Retinal pigment epithelial cell (primary cell): ENCODE data around the gene CEP164.
"Not testable (repeated sequence)": the region's sequence is repeated elsewhere in the genome, so short reads cannot be mapped to it uniquely, and the experiment has no call there.

Experiments
- DNase-seq: peaks from one replicate; pipeline ENCODE4 v3.0.0-alpha.2; 2010; ENCODE audit warnings: low read depth
- H3K4me3 ChIP-seq: 2 replicates; pipeline ENCODE4 v1.5.1; 2011; ENCODE audit warnings: mild to moderate bottlenecking, low read length, control low read depth, moderate library complexity
- CTCF ChIP-seq: conservative IDR thresholded peaks from 2 replicates; pipeline ENCODE4 v1.5.1; 2011; ENCODE audit warnings: low read depth, low read length, control low read depth, inconsistent platforms

Gene CEP164

DNA sequence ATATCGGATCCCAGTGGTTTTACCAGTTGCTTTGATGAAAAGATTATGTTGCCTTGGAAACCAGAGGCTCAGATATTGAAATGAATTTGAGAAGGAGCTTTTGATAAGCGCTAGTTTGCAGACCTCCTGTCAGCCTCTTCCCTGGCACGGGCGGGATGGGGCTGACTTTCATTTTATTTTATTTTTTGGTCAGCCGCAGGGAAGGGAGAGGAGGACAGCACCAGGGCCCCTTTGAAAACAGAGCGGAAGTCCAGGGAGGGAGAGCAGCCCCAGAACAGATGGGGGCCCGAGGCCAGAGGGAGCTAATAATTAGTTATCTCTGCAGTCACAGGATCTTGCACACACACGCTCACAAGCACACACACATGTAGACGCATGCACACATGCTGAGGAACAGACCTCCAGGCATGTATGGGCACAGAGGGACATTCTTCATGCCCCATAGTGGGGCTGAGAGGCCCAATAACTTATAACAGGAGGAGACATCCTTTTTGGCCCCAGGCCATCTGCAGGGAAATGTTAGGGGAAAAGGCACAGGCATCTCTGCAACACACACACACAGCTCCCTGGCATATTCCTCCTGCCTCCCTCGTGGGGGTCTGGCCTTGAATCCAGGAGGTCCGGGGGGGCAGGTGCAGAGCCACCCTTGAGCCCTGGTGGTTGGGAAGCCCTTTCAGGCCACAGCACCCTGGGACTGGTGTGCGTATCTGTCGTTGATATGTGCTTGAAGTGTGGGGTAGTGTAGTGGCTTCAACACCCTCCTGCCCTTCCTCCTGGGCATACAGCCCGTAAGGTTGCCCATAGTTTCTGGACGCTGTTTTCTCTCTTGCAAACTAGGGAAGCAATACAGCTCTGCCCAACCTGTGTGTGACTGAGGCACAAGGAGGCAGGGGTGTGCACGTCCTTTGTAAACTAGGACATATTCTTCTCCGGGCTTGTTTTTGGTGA, 117.3 kb downstream of the CEP164 start:
- TF ChIP-seq CTCF, result no peak
- no peak for DNase-seq
- no peak overlapping the region for H3K4me3 ChIP-seq

GRCh38 chr11:117449111-117449693, 121.5 kb downstream of the CEP164 start:
- no peak overlapping the region for H3K4me3 ChIP-seq
- TF ChIP-seq CTCF, result no peak
- DNase-seq, result no peak

- TF ChIP-seq CTCF, result no peak
- DNase-seq, result no peak
- no peak overlapping the region for H3K4me3 ChIP-seq
Measured at GRCh38 chr11:117453886-117454563, 126.4 kb downstream of the CEP164 start.

DNA sequence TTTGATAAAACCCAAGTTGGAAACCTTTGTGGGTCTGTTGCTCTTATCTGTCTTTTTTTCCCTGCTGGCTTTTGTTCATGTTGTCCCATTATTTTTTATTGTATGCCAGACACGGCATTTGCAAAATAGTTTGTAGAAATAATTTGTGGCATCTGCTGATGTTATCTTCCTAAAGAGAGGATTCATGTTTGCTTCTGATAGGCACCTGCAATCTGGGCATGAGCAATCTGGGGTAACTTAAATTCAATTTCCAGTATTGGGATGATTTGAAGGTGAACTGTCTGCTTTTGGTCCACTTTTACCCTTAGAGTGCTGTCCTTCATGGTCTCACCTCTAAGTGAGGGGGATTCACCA, 126.9 kb downstream of the CEP164 start:
- no peak for DNase-seq
- no peak for TF ChIP-seq CTCF
- H3K4me3 ChIP-seq, result no peak overlapping the region

DNA sequence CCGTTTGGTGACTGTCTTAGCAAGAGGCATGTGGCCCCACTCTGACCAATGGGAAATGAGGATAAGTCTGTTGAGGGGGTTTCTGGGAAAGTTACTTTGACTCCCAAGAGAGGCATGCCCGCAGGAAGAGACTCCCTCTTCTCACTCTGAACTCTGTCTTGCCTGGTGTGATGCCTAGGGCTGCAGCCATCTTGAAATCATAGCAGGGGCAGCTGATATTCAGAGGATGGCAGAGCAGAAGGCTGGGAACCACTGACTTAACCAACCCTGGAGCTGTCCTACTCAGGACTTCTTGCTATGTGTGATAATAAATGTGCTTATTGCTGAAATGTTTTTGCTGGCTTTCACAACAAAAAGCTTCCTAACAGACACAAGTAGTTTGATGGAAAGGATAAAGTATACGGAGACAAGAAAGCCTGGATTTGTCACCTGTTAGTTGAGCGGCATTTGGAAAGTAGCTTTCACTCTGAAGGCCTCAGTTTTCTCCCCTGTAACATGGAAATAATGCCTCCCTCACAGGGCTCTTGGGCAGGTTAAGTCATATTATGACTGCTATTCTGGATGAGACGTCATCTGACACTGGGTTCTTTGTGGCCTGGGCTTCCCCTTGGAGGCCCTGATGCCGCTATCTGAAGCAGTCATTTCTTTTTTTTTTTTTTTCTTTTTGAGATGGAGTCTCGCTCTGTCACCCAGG, 128.5 kb downstream of the CEP164 start:
- no peak for TF ChIP-seq CTCF
- DNase-seq, result no peak
- no peak overlapping the region for H3K4me3 ChIP-seq

GRCh38 chr11:117456721-117457029, 129.0 kb downstream of the CEP164 start:
- H3K4me3 ChIP-seq, DNase-seq: not testable (repeated sequence)

DNA sequence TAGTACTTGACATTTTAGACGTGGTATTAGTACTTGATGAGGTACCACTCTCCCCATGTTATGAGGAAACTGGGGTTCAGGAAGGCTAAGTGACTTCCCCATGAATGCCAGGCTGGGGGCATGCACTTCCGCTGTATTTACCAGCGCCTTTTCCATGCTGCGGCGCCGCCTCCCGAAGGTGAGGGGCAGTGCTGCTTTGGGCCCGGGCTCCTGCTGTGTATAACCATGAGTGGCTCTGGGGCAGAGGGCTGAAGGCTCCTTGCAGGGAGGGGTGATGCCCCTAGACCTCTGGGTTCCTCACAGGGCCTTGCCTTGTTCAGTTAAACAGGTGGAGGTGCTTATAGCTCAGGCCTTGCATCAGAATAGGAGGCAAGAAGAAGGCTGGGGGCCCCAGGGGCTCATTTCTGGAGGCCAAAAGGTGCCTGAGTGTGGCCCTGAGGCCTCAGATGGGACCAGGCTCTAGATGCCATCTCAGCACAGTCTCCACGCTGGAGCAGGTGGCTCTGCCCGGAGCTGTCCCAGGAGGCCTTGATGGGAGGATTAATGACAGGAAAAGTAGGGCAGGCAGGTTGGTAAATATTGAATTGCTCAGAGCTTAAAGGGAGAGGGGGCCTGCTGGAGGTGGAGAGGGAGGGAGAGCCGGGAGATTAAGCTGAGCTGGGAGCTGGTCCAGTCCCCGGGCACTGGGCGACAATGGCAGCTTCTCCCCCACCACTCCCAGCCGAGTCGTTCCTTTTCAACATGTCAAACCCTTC, 129.6 kb downstream of the CEP164 start:
- TF ChIP-seq CTCF, result no peak
- no peak overlapping the region for H3K4me3 ChIP-seq
- no peak for DNase-seq
